HG02588 (cell line): ENCODE results near the gene NPL.
A peak's percentile ranks its signal among the peaks of the same experiment; 100 is the strongest.

Experiments used
- ATAC-seq: cut with Tn5 transposase; IDR thresholded peaks from one replicate; pipeline ENCODE4 v1.9.1; 2021; ENCODE audit warnings: mild to moderate bottlenecking, moderate library complexity; ENCODE audit not compliant: unreplicated experiment

Gene NPL

GRCh38 chr1:182811975-182812722, 22.6 kb downstream of the NPL start:
- no peak for ATAC-seq

- ATAC-seq, result no peak
Measured at GRCh38 chr1:182816863-182817262, 27.3 kb downstream of the NPL start.

- ATAC-seq, result no peak
Measured at GRCh38 chr1:182817802-182818201, 28.2 kb downstream of the NPL start.

- no peak for ATAC-seq
Measured at GRCh38 chr1:182823220-182823619, 33.6 kb downstream of the NPL start.

GRCh38 chr1:182826892-182827291, 37.3 kb downstream of the NPL start:
- ATAC-seq, result no peak

- no peak for ATAC-seq
Measured at GRCh38 chr1:182829285-182829932, 39.8 kb downstream of the NPL start.

- no peak for ATAC-seq
Measured at GRCh38 chr1:182833271-182833670, 43.7 kb downstream of the NPL start.

- ATAC-seq, result no peak
Measured at GRCh38 chr1:182834326-182834725, 44.8 kb downstream of the NPL start.

- ATAC-seq, result no peak
Measured at GRCh38 chr1:182835806-182836205, 46.2 kb downstream of the NPL start.

GRCh38 chr1:182839209-182840066, 49.9 kb downstream of the NPL start, which contains the start of gene DHX9:
Gene DHX9 (plus strand): TSS chr1:182839347. CDS start chr1:182842567, 3,220 bp downstream.
- ATAC-seq, result peak; percentile 64

GRCh38 chr1:182841368-182841988, 51.9 kb downstream of the NPL start:
- no peak for ATAC-seq

- no peak for ATAC-seq
Measured at GRCh38 chr1:182842265-182842664, 52.7 kb downstream of the NPL start.

- no peak for ATAC-seq
Measured at GRCh38 chr1:182845379-182845778, 55.8 kb downstream of the NPL start.

GRCh38 chr1:182845894-182846293, 56.3 kb downstream of the NPL start:
- ATAC-seq, result no peak

- no peak for ATAC-seq
Measured at GRCh38 chr1:182847105-182847504, 57.5 kb downstream of the NPL start.

GRCh38 chr1:182848736-182849135, 59.2 kb downstream of the NPL start:
- ATAC-seq, result no peak

GRCh38 chr1:182850319-182850718, 60.7 kb downstream of the NPL start:
- ATAC-seq, result no peak

- no peak for ATAC-seq
Measured at GRCh38 chr1:182851825-182852224, 62.3 kb downstream of the NPL start.

GRCh38 chr1:182855911-182856310, 66.3 kb downstream of the NPL start:
- no peak for ATAC-seq

GRCh38 chr1:182857212-182857611, 67.6 kb downstream of the NPL start:
- no peak for ATAC-seq

- ATAC-seq, result no peak
Measured at GRCh38 chr1:182860658-182861057, 71.1 kb downstream of the NPL start.
